Measurements from ENCODE around the gene ATG4A.

ATG4A gene

DNA sequence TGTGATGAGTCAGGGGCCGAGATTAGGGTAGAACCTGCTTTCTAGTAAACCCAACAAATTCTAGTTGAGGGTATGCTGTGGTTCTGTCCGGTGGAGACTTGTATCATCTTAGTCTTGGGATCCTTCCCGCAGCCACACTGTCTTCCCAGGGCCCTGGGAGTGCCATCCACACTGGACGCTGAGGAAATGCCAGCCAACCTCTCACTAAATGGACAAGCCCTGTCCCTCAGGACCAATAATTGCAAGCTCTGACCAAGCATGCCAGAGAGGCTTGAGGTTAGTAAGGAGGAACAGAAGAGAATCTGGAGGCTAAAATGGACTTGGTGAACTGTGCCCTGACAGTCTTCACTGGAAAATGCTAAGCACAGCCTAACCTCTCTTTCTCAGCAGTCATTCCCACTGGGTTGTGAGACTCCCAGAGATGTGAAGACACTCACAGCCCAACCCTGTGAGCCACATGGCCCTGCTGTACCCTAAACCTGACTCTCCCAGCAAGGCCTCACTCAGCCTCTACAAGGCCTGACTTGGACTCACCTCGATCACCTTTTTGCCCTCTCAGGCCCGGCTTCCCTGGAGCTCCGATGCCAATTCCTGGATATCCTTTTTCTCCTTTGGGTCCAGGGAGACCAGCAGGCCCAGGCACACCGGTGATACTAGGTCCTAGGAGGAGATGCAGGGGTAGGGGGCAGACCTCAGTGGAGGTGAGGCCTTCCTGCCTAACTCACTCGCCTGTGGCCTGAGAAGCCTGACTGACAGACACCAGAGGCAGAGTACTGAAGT lies 77.6 kb downstream of the ATG4A start:
- TF ChIP-seq, protein P1, sequence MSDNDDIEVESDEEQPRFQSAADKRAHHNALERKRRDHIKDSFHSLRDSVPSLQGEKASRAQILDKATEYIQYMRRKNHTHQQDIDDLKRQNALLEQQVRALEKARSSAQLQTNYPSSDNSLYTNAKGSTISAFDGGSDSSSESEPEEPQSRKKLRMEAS (IDR thresholded peaks at IDR 0.05; ENCODE audit: low read depth, low read length), result no peak
- no peak for TF ChIP-seq POLR2A (IDR thresholded peaks at IDR 0.05; ENCODE audit: extremely low read depth, insufficient read length)
- TF ChIP-seq MYC (IDR thresholded peaks at IDR 0.05; ENCODE audit: low read depth, low read length), result no peak
- TF ChIP-seq, protein P2, sequence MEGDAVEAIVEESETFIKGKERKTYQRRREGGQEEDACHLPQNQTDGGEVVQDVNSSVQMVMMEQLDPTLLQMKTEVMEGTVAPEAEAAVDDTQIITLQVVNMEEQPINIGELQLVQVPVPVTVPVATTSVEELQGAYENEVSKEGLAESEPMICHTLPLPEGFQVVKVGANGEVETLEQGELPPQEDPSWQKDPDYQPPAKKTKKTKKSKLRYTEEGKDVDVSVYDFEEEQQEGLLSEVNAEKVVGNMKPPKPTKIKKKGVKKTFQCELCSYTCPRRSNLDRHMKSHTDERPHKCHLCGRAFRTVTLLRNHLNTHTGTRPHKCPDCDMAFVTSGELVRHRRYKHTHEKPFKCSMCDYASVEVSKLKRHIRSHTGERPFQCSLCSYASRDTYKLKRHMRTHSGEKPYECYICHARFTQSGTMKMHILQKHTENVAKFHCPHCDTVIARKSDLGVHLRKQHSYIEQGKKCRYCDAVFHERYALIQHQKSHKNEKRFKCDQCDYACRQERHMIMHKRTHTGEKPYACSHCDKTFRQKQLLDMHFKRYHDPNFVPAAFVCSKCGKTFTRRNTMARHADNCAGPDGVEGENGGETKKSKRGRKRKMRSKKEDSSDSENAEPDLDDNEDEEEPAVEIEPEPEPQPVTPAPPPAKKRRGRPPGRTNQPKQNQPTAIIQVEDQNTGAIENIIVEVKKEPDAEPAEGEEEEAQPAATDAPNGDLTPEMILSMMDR (IDR thresholded peaks at IDR 0.05; ENCODE audit: low read depth, low read length), result no peak
- no peak overlapping the region for H3K4me3 ChIP-seq (ENCODE audit: low read depth, low read length)
- DNase-seq (ENCODE audit: low read depth), result no peak

DNA sequence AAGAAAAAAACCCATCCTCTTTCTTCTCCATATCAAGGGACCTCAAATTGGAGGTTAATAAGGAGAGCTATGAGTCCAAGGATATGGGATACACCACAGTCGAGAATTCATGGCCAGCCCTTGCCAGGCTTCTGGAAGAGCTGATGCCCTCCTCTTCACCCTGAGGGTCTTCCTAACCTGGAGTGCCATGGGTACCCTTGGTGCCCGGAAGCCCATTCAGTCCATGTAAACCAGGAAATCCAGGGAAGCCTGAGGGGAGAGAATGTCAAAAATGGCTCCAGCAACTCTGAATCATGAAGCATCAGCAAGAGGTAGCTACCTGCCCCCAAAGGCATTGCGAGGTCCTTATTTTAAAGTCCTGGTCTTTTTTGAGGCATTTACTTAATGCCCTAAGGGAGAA lies 78.2 kb downstream of the ATG4A start:
- H3K4me3 ChIP-seq (ENCODE audit: low read depth, low read length), result no peak overlapping the region
- no peak for DNase-seq (ENCODE audit: low read depth)
- TF ChIP-seq, protein P1 (IDR thresholded peaks at IDR 0.05; ENCODE audit: low read depth, low read length), result no peak
- TF ChIP-seq MYC (IDR thresholded peaks at IDR 0.05; ENCODE audit: low read depth, low read length) (no peak), POLR2A (IDR thresholded peaks at IDR 0.05; ENCODE audit: extremely low read depth, insufficient read length) (no peak)
- TF ChIP-seq, protein P2 (IDR thresholded peaks at IDR 0.05; ENCODE audit: low read depth, low read length), result no peak

DNA sequence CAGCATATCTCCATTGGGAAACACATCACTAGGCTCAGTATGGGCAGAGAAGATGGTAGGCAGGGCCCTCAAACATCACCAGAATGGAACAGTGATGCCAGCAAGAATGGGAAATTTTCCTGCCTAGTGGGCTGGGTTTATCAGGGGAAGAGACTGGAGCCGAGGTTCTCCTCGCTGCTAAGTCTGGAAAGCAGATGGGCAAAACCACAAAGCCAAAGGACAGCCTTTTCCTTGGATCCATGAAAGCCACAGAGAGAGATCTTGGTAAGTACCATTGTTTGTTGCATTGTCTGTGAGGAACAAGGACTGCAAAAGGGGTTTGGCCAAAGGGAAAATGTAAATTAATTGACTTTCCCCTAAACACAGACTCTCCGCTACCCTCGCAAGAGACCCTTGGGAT lies 80.1 kb downstream of the ATG4A start:
- H3K4me3 ChIP-seq (ENCODE audit: low read depth, low read length), result no peak overlapping the region
- TF ChIP-seq MYC (IDR thresholded peaks at IDR 0.05; ENCODE audit: low read depth, low read length), result no peak
- TF ChIP-seq, protein P1 (IDR thresholded peaks at IDR 0.05; ENCODE audit: low read depth, low read length), result no peak
- TF ChIP-seq, protein P2 (IDR thresholded peaks at IDR 0.05; ENCODE audit: low read depth, low read length), result no peak

DNA sequence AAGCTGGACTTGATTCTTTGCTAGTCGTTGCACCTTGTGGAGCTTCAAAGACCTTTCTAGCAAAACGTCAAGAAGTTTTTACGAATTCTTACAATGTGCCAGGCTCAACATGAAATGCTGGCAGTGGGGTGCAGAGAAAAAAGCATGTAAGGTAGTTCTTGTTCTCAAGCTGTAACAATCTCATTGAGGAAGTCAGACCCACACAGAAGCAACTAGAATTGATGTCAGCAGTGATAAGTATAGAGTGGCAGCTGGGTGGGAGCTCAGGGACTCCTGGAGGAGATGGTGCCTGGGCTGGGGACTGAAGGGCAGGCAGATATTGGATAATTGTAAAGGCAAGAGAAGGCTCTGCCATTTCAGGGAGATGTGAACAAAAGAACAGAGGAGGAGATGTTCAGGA lies 82.3 kb downstream of the ATG4A start:
- no peak overlapping the region for H3K4me3 ChIP-seq (ENCODE audit: low read depth, low read length)
- no peak for DNase-seq (ENCODE audit: low read depth)
- TF ChIP-seq, protein P2 (IDR thresholded peaks at IDR 0.05; ENCODE audit: low read depth, low read length), result no peak
- TF ChIP-seq, protein P1 (IDR thresholded peaks at IDR 0.05; ENCODE audit: low read depth, low read length), result no peak
- TF ChIP-seq MYC (IDR thresholded peaks at IDR 0.05; ENCODE audit: low read depth, low read length) (no peak), POLR2A (IDR thresholded peaks at IDR 0.05; ENCODE audit: extremely low read depth, insufficient read length) (no peak)

More for the DNA sequence above, 80.1 kb downstream of the ATG4A start:
- no peak for DNase-seq (ENCODE audit: low read depth)

DNA sequence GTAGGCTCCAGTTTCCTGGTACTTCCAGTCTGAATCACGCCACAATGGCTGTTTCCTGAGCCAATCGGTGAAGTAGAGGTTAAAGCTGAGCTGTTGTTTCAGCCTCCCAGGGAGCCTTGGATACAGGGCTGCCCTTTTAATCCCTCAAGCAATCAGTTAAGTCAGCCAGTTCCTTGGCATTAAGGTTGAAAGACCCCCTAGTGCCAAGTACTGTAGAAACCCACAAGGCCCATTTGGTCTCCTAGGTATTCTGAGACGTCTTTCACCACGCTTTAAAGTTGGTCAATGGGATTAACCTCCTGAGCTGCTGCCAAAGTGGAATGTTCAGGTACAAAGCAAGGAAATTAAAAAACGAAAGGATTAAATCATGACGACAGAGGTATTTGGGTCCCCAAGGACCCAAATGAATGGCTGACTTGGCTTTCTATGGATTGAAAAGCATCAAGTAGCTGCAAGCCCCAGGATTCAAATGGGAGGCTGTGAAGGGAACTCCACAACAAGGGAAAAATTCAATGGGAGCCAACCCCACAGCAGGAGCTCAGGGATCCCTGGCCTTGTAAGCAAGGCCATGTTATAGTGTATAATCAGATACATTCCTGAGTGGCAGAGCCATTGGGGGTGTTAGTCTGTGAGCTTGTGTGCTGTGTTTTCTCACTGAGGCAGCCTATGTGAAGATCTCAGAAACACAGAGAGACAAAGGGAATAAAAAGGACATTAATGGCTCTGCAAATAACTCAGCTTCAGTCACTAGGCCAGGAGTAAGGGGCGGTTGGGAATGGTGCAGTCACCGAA lies 86.0 kb downstream of the ATG4A start:
- no peak overlapping the region for H3K4me3 ChIP-seq (ENCODE audit: low read depth, low read length)
- no peak for DNase-seq (ENCODE audit: low read depth)
- TF ChIP-seq, protein P2 (IDR thresholded peaks at IDR 0.05; ENCODE audit: low read depth, low read length), result no peak
- TF ChIP-seq MYC (IDR thresholded peaks at IDR 0.05; ENCODE audit: low read depth, low read length), result no peak
- no peak for TF ChIP-seq POLR2A (IDR thresholded peaks at IDR 0.05; ENCODE audit: extremely low read depth, insufficient read length)
- TF ChIP-seq, protein P1 (IDR thresholded peaks at IDR 0.05; ENCODE audit: low read depth, low read length), result no peak

Data from NB4 (cell line).